Inflammatory macrophage (primary cell): ENCODE measurements around the gene TMED5.
"Not testable (repeated sequence)": the region's sequence is repeated elsewhere in the genome, so short reads cannot be mapped to it uniquely, and the experiment has no call there.

Experiments used
- DNase-seq, 2 donors: peaks; one replicate each; pipeline ENCODE4 v3.0.0-alpha.2; 2020 to 2022
- total RNA-seq, 18 experiments: gene quantifications; one replicate each; lab custom pipeline; 2026; ENCODE audit warnings: mixed read lengths in 6 of 18, inconsistent platforms in 2 of 18; lab: John Stamatoyannopoulos, UW

TMED5 gene
- 134 to 365 (median 294) reads per million in 18 experiments for total RNA-seq

DNA sequence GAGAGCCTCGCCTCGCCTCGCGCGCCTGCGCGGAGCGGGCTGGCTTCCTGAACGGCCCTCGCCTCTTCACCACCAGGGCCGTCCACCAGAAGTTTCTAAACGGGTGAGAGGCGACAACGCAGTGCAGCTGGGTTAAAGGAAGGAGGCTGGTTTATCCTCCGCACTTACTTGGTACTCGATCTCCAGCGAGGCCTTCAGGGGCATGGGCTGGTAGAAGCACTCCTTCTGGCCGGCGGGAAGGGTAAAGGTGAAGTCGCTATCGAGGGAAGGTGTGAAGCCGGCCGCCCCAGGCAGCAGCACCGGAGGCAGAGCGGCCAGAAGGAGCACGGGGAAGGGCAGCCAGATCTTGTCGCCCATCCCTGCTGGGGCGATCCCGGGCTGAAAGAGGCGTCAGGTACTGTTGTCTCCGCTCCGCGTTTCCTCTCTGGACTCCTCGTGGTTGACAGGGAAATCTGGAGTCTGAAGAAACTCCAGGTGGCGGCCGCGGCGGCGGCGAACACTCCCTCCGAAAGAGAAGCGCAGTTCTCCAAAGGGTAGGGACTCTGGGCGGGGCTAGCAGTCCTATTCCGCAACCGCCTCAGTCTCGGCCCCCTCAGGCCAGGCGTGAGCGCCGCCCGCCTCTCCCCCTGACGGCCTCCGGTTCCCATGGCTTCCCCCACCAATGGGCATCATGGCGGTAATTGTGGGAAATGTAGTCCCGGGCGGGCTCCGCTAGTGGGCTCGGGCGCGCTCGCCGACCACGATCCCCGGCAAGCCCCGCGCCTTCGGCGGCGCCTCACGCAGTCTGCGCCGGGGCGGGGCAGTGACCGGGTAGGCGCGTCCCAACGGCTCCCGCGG lies at the start of gene TMED5:
Gene TMED5 (minus strand): TSS at position 528 of the 837 bp plus-strand sequence. CDS start 171 bp downstream, at position 357.
- peak; percentile 99 for DNase-seq

- DNase-seq: no peak
Measured at GRCh38 chr1:93223023-93223675, 42.9 kb upstream of the TMED5 start.

GRCh38 chr1:93221913-93222312 lies 41.7 kb upstream of the TMED5 start:
- DNase-seq: no peak

DNA sequence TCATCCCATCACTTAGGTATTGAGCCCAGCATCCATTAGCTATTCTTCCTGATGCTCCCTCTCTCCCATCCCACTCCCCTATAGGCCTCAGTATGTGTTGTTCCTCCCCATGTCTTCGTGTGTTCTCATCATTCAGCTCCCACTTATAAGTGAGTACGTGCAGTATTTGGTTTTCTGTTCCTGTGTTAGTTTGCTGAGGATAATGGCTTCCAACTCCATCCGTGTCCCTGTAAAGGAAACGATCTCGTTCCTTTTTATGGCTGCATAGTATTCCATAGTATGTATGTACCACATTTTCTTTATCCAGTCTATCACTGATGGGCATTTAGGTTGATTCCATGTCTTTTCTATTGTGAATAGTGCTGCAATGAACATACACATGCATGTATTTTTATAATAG lies 40.5 kb upstream of the TMED5 start:
- not testable (repeated sequence) for DNase-seq

DNA sequence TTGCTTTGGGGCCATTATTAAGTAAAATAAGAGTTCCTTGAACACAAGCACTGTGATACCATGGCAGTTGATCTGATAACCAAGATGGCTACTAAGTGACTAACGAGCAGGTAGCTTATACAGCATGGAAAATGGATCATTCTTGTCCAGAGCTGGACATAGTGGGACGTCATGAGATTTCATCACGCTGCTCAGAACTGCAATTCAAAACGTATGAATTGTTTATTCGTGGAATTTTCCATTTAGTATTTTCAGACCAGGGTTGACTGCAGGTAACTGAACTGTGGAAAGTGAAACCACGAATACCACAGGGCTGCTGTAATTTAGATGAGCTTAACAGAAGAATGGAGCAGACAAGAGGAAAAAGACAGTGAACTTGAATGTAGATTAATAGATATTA lies 39.2 kb upstream of the TMED5 start:
- DNase-seq: no peak

- DNase-seq: no peak
Measured at GRCh38 chr1:93215322-93215721, 35.1 kb upstream of the TMED5 start.

- DNase-seq: no peak
Measured at GRCh38 chr1:93207211-93207610, 27.0 kb upstream of the TMED5 start.

DNA sequence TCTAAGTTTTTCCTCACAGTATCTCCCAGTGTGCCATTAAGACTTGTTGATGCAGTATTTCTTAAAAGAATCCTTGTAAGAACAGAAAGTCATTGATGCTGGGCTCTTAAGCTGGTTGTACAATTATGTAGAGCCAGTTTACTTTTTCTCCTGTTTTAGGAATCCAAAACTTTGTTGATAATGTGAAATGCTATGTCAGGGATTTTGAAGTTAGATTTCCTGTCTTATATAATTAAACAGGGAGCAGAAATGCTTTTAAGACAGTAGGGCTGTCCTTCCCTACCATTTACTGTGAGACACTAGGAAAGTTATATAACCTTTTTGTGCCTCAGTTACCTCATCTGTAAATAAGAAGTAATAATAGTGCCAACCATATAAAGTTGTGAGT lies 26.3 kb upstream of the TMED5 start:
- no peak for DNase-seq

- DNase-seq: no peak
Measured at GRCh38 chr1:93205892-93206566, 25.8 kb upstream of the TMED5 start.

- DNase-seq: no peak
Measured at GRCh38 chr1:93200714-93201113, 20.5 kb upstream of the TMED5 start.

GRCh38 chr1:93200086-93200620 lies 19.9 kb upstream of the TMED5 start:
- DNase-seq: no peak

DNA sequence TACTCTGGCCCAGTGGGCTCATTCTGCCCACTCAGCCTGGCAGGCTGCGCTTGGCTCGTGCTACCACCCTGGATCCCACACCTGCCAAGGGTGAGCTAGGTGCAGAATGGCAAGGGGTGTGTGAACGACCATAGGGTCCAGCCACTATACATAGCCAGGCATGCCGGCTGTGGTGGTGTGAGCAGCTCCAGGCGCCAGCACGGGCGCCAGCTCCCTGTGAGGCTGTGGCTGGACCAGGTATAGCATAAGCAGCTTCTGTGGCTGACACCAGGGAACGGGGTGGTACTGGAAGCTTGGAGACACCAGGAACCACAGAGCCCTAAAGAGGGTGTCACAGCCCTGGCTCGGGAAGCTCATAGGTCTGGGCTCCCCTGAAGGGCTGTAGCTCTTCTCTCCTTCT lies 18.9 kb upstream of the TMED5 start:
- DNase-seq: no peak

GRCh38 chr1:93196591-93196990 lies 16.4 kb upstream of the TMED5 start:
- DNase-seq: no peak

- DNase-seq: peak; percentile 31 to 32
Measured at GRCh38 chr1:93194231-93194990, 14.2 kb upstream of the TMED5 start.

DNA sequence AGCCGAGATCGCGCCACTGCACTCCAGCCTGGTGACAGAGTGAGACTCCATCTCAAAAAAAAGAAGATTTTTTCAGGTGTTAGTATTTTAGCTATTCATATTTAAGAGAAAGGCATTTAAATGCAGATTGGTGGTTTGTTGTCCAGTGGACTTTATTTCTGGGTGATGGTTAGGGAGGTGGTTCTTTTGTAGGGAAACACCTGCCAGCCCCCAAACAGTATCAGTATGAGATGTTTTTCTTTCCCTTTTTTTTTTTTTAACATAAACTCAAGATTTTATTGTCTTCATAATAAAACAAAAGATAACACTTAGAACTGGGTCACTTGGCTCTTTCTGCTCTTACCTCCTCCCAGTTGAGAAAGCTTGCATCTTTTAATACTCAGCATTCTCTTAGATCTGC lies 10.2 kb upstream of the TMED5 start:
- no peak for DNase-seq

DNA sequence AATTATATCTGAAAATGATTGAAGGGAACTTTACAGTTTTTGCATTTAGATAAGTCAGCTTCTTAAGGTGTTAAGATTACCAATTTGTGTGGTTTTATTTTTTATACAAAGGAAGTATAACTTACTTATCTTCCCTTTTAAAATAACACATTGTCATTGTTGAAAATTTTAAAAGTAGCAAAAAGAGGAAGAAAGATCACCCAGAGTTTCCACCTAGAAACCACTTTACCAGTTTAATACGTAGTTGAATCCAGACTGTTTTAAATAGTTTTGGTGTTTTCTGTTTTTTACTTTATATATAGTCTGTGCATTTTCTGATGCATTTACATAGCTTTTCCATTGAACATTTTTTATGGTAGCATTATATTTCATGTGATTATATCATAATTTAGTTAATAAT lies 6.5 kb upstream of the TMED5 start:
- peak in 1 of 2 donors; percentile 67 for DNase-seq

GRCh38 chr1:93180723-93181613 lies 755 bp upstream of the TMED5 start, which contains the start of gene CCDC18:
Gene CCDC18, plus strand, starts transcription at chr1:93180724. Its CDS starts 2,638 bp downstream, at chr1:93183362.
- peak; percentile 69 to 81 for DNase-seq

DNA sequence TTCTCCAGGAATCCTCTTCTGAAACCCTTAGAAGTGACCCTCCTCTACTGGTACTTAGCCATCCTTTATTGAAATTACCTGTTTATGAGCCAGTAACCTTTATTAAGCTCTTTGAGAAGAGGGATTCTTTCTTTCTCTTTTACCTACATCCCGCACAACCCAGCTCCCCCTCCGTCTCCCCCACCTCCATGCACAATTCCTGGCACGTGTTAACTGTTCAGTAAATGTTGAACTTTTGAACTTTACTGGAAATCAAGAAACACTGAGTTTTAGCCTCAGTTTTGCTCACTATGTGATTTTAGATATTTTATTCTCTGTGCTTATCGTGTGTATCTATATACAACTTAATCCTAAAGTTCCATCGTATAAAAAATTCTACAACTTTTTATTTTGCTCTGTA lies 1.8 kb downstream of the TMED5 start:
- no peak for DNase-seq

DNA sequence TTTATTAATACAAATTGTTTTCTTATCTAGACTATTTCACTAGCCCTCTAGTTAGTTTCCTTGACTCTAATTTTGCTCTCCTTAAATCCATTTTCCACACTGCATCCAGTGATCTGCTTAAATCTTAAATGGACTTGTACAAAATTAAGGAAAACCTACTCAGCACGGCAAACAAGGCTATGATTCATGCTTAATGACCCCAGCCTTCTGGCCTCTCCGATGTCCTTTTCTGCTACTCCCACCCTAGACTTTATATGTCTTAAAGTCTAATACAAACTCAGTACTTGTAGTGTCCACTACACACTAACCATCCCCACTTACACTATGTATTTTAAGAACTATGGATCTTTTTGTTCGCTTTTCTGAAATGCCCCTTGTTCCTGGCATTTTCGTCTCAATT lies 2.2 kb downstream of the TMED5 start:
- no peak for DNase-seq

DNA sequence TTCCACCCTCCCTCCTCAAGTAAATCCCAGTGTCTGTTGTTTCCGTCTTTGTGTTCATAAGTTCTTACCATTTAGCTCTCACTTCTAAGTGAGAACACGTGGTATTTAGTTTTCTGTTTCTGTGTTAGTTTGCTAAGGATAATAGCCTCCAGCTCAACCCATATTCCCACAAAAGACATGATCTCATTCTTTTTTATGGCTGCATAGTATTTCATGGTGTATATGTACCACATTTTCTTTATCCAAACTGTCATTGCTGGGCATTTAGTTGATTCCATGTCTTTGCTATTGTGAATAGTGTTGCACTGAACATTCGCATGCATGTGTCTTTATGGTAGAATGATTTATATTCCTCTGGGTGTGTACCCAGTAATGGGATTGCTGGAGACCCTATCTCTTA lies 5.6 kb downstream of the TMED5 start:
- DNase-seq: not testable (repeated sequence)

DNA sequence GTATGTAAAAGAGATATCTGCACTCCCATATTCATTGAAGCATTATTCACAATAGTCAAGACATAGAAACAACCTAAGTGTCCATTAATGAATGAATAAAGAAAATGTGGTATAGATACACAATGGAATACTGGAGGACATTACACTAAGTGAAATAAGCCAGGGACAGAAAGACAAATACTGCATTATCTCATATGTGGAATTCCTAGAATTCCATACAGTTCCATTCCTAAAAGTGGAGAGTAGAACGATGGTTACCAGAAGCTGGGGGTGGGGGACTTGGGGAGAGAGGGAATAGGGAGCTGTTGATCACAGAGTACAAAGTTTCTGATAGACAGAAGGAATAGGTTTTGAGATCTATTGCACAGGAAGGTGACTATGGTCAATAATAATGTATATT lies 7.4 kb downstream of the TMED5 start:
- DNase-seq: no peak
